Endodermal cell (in vitro differentiated cells): ENCODE data around the gene OR2A25. TPM values are rescaled to one million over a fixed set of nuclear protein-coding genes. Genes with fewer than 3 reads are reported as not detected.

Source experiments
- DNase-seq: peaks from one replicate; pipeline ENCODE4 v3.0.0-alpha.2; 2017
- H3K27ac ChIP-seq: 2 replicates; pipeline ENCODE4 v1.5.1; 2013; ENCODE audit warnings: mild to moderate bottlenecking, low read depth, low read length, moderate library complexity
- H3K27me3 ChIP-seq: 2 replicates; pipeline ENCODE4 v1.6.1; 2013; ENCODE audit warnings: mild to moderate bottlenecking, low read length, moderate library complexity; ENCODE audit not compliant: insufficient read depth, control insufficient read depth, poor library complexity, severe bottlenecking
- H3K36me3 ChIP-seq: 2 replicates; pipeline ENCODE4 v1.7.0; 2013; ENCODE audit warnings: mild to moderate bottlenecking, low read length, moderate library complexity; ENCODE audit not compliant: control insufficient read depth, insufficient read depth
- H3K4me1 ChIP-seq: one replicate; pipeline ENCODE4 v1.7.0; 2013; ENCODE audit warnings: low read length; ENCODE audit not compliant: control insufficient read depth, insufficient read depth
- H3K4me3 ChIP-seq: 2 replicates; pipeline ENCODE4 v1.5.1; 2013; ENCODE audit warnings: mild to moderate bottlenecking, low read length, moderate library complexity
- H3K9ac ChIP-seq: 2 replicates; pipeline ENCODE4 v1.6.1; 2013; ENCODE audit warnings: mild to moderate bottlenecking, low read length, moderate library complexity; ENCODE audit not compliant: poor library complexity, severe bottlenecking; ENCODE audit errors: extremely low read depth
- H3K9me3 ChIP-seq: 2 replicates; pipeline ENCODE4 v1.6.1; 2013; ENCODE audit warnings: mild to moderate bottlenecking, low read length, moderate library complexity; ENCODE audit not compliant: control insufficient read depth
- H3K27ac Mint-ChIP-seq: 2 replicates; pipeline ENCODE4 v1.8.0; 2020; ENCODE audit warnings: mixed read lengths
- H3K27me3 Mint-ChIP-seq: 2 replicates; pipeline ENCODE4 v1.8.0; 2021; ENCODE audit warnings: mild to moderate bottlenecking, mixed read lengths; ENCODE audit not compliant: insufficient read depth
- H3K36me3 Mint-ChIP-seq: 2 replicates; pipeline ENCODE4 v1.8.0; 2020; ENCODE audit warnings: low read depth, mixed read lengths
- H3K4me1 Mint-ChIP-seq: 2 replicates; pipeline ENCODE4 v1.8.0; 2020; ENCODE audit warnings: mixed read lengths
- H3K4me3 Mint-ChIP-seq: 2 replicates; pipeline ENCODE4 v1.8.0; 2020; ENCODE audit warnings: mild to moderate bottlenecking, moderate library complexity, mixed read lengths
- H3K9me3 Mint-ChIP-seq: 2 replicates; pipeline ENCODE4 v1.8.0; 2020; ENCODE audit warnings: mild to moderate bottlenecking, mixed read lengths
- CTCF ChIP-seq: fragments of 200-600 bp; sonication (generic); conservative IDR thresholded peaks from 2 replicates; pipeline ENCODE4 v1.5.0; 2021; ENCODE audit warnings: antibody characterized with exemption, mild to moderate bottlenecking
- WGBS, 2 experiments: methylation state at CpG; one replicate each; pipeline versions ENCODE4 v1.1.5 to v1.1.7; 2013; ENCODE audit warnings: missing lambda C conversion rate in 2 of 2, mixed read lengths in 1 of 2; ENCODE audit not compliant: insufficient coverage in 1 of 2, insufficient read length in 1 of 2; 5-methylcytosine and 5-hydroxymethylcytosine counted together
- total RNA-seq, 2 donors: library from RNA; stranded (reverse); fragmentation: NEBNext Ultra II Directional in 1 of 2; extraction: Animal tissue kit (Norgen Biotek cat#: 25700) in 1 of 2; gene quantifications; 2 replicates in 1 of 2; 3 replicates in 1 of 2; pipeline ENCODE4 v1.2.1, GENCODE V29; 2021

Gene OR2A25
- total RNA-seq, 2 donors from 2014 or later = not detected

GRCh38 chr7:144074374-144074773 lies 4.8 kb downstream of the OR2A25 start:
- WGBS, 2 experiments = 93 to 94% methylated on average over 8 of the region's 8 CpGs
- H3K27me3 Mint-ChIP-seq = no peaks in the 10 kb centered on the region
- H3K36me3 Mint-ChIP-seq = no peaks in the 10 kb centered on the region
- H3K4me3 Mint-ChIP-seq = no peak overlapping the region
- no peaks in the 10 kb centered on the region for H3K4me1 ChIP-seq
- H3K27me3 ChIP-seq = no peaks in the 10 kb centered on the region
- no peaks in the 10 kb centered on the region for H3K9me3 ChIP-seq
- H3K4me1 Mint-ChIP-seq = no peaks in the 10 kb centered on the region
- no peaks in the 10 kb centered on the region for H3K36me3 ChIP-seq
- no peaks in the 10 kb centered on the region for H3K9me3 Mint-ChIP-seq
- DNase-seq = no peak
- no peak overlapping the region for H3K27ac ChIP-seq
- no peak overlapping the region for H3K9ac ChIP-seq
- peak; percentile 42 for TF ChIP-seq CTCF
- H3K27ac Mint-ChIP-seq = no peak overlapping the region
- no peak overlapping the region for H3K4me3 ChIP-seq

GRCh38 chr7:144085978-144086377 lies 16.4 kb downstream of the OR2A25 start, which contains the start of gene OR2A12:
Gene OR2A12 (plus strand): TSS chr7:144086278. CDS start chr7:144095108, 8,830 bp downstream.
- Mint-ChIP-seq H3K9me3 (peaks cover 3% of the 10 kb centered on the region), H3K27me3 (no peaks in the 10 kb centered on the region), H3K27ac (no peak within 1 kb of the TSS), H3K4me3 (no peak within 1 kb of the TSS), H3K36me3 (no peaks in the 10 kb centered on the region), H3K4me1 (peaks cover 1% of the 10 kb centered on the region)
- H3K27me3 ChIP-seq = no peaks in the 10 kb centered on the region
- no peaks in the 10 kb centered on the region for H3K36me3 ChIP-seq
- peaks cover 4% of the 10 kb centered on the region for H3K9me3 ChIP-seq
- TF ChIP-seq CTCF = no peak
- no peak for DNase-seq
- 88% methylated on average over 2 of the region's 2 CpGs; no CpG with 5 or more reads in 1 of the 2 experiments for WGBS, 2 experiments
- H3K4me3 ChIP-seq = no peak within 1 kb of the TSS
- H3K27ac ChIP-seq = no peak within 1 kb of the TSS
- H3K4me1 ChIP-seq = no peaks in the 10 kb centered on the region
- no peak within 1 kb of the TSS for H3K9ac ChIP-seq

DNA sequence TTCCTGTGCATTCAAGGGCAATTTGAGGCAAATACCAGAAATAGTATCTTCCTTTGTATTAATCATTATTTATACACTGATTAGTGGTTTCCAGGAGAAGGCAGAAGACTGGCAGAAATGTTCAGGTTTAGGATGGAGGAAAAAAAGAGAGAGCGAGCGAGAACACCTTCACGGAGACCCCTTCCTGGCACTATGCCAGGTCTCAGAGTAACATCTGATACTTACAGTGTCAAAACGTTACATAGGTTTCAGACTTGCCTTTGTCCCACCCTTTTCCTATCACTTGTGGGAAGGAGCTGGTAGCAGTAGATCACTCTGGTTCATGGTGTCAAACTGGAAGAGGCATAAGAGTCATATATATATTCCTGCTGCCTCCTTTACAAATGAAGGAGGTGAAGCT lies 17.1 kb downstream of the OR2A25 start:
- Histone ChIP-seq H3K36me3 (no peaks in the 10 kb centered on the region), H3K4me1 (no peaks in the 10 kb centered on the region), H3K27ac (no peak overlapping the region), H3K9ac (no peak overlapping the region), H3K9me3 (peaks cover 4% of the 10 kb centered on the region), H3K27me3 (no peaks in the 10 kb centered on the region), H3K4me3 (no peak overlapping the region)
- 74 to 83% methylated on average over 2 to 4 of the region's 4 CpGs for WGBS, 2 experiments
- Mint-ChIP-seq H3K4me3 (no peak overlapping the region), H3K9me3 (peaks cover 3% of the 10 kb centered on the region), H3K36me3 (no peaks in the 10 kb centered on the region), H3K27me3 (no peaks in the 10 kb centered on the region), H3K27ac (no peak overlapping the region), H3K4me1 (peaks cover 1% of the 10 kb centered on the region)
- no peak for DNase-seq
- TF ChIP-seq CTCF = no peak
